ENCODE measurements around the gene SHROOM4. TPM values are rescaled to one million over a fixed set of nuclear protein-coding genes. Genes with fewer than 3 reads are reported as not detected.

The SHROOM4 gene
- total and polyA plus RNA-seq, 4 donors, result 0.62 to 2.3 (median 0.93) TPM

GRCh38 chrX:50712777-50713176 is 101.2 kb downstream of the SHROOM4 start:
- Histone ChIP-seq H3K9me3 (ENCODE audit: control insufficient read depth in 4 of 4, low read length in 3 of 4) (no peaks in the 10 kb centered on the region), H3K27me3 (ENCODE audit: control insufficient read depth in 4 of 4, insufficient read depth in 4 of 4, low read length in 3 of 4) (peaks cover 0 to 2% (median 0%) of the 10 kb centered on the region in 4 donors), H3K4me1 (ENCODE audit: control insufficient read depth in 4 of 4, insufficient read depth in 4 of 4, low read length in 3 of 4) (peaks cover 0 to 5% (median 2%) of the 10 kb centered on the region in 4 donors), H3K4me3 (ENCODE audit: low read depth in 1 of 3, low read length in 3 of 3) (no peak overlapping the region), H3K27ac (ENCODE audit: low read depth in 1 of 2, low read length in 2 of 2) (no peak overlapping the region), H3K9ac (ENCODE audit: low read depth in 1 of 2, low read length in 2 of 2) (no peak overlapping the region), H3K36me3 (ENCODE audit: control insufficient read depth in 4 of 4, insufficient read depth in 3 of 4, low read depth in 1 of 4, low read length in 3 of 4) (no peaks in the 10 kb centered on the region)
- WGBS, result 86% methylated on average over 6 of the region's 6 CpGs
- no peak for TF ChIP-seq CTCF (IDR thresholded peaks at IDR 0.05; ENCODE audit: low read depth, low read length, missing input control)
- TF ChIP-seq TAF1 (conservative IDR thresholded peaks at IDR 0.05), result no peak
- TF ChIP-seq FOXA1 (IDR thresholded peaks at IDR 0.05), result no peak
- TF ChIP-seq HNF4A (conservative IDR thresholded peaks at IDR 0.05), result no peak
- no peak for TF ChIP-seq RXRA (IDR thresholded peaks at IDR 0.05)
- TF ChIP-seq, protein P1, sequence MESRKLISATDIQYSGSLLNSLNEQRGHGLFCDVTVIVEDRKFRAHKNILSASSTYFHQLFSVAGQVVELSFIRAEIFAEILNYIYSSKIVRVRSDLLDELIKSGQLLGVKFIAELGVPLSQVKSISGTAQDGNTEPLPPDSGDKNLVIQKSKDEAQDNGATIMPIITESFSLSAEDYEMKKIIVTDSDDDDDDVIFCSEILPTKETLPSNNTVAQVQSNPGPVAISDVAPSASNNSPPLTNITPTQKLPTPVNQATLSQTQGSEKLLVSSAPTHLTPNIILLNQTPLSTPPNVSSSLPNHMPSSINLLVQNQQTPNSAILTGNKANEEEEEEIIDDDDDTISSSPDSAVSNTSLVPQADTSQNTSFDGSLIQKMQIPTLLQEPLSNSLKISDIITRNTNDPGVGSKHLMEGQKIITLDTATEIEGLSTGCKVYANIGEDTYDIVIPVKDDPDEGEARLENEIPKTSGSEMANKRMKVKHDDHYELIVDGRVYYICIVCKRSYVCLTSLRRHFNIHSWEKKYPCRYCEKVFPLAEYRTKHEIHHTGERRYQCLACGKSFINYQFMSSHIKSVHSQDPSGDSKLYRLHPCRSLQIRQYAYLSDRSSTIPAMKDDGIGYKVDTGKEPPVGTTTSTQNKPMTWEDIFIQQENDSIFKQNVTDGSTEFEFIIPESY (IDR thresholded peaks at IDR 0.05), result no peak
- TF ChIP-seq, protein P2, sequence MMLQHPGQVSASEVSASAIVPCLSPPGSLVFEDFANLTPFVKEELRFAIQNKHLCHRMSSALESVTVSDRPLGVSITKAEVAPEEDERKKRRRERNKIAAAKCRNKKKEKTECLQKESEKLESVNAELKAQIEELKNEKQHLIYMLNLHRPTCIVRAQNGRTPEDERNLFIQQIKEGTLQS (IDR thresholded peaks at IDR 0.05), result no peak
- TF ChIP-seq FOXA2 (IDR thresholded peaks at IDR 0.05), result no peak
- no peak for DNase-seq (ENCODE audit: low spot score)

- no peaks in the 10 kb centered on the region for H3K36me3 ChIP-seq (ENCODE audit: control insufficient read depth in 4 of 4, insufficient read depth in 3 of 4, low read depth in 1 of 4, low read length in 3 of 4)
- WGBS, result 41% methylated on average over 1 of the region's 1 CpG
- no peak overlapping the region for H3K9ac ChIP-seq (ENCODE audit: low read depth in 1 of 2, low read length in 2 of 2)
- no peak overlapping the region for H3K4me3 ChIP-seq (ENCODE audit: low read depth in 1 of 3, low read length in 3 of 3)
- H3K4me1 ChIP-seq (ENCODE audit: control insufficient read depth in 4 of 4, insufficient read depth in 4 of 4, low read length in 3 of 4), result peaks cover 0 to 5% (median 2%) of the 10 kb centered on the region in 4 donors
- H3K27ac ChIP-seq (ENCODE audit: low read depth in 1 of 2, low read length in 2 of 2), result no peak overlapping the region
- TF ChIP-seq EGR1 (IDR thresholded peaks at IDR 0.05; ENCODE audit: low read depth in 2 of 2) (no peak), FOXA1 (IDR thresholded peaks at IDR 0.05) (no peak), REST (IDR thresholded peaks at IDR 0.05) (no peak), RXRA (IDR thresholded peaks at IDR 0.05) (no peak), FOXA2 (IDR thresholded peaks at IDR 0.05) (no peak), NR2F2 (IDR thresholded peaks at IDR 0.05) (no peak), RAD21 (IDR thresholded peaks at IDR 0.05) (no peak), HNF4A (conservative IDR thresholded peaks at IDR 0.05) (no peak), YY1 (IDR thresholded peaks at IDR 0.05) (no peak), HNF4G (IDR thresholded peaks at IDR 0.05) (no peak)
- TF ChIP-seq, protein P1 (IDR thresholded peaks at IDR 0.05), result no peak
- no peaks in the 10 kb centered on the region for H3K9me3 ChIP-seq (ENCODE audit: control insufficient read depth in 4 of 4, low read length in 3 of 4)
- no peak for DNase-seq (ENCODE audit: low spot score)
- H3K27me3 ChIP-seq (ENCODE audit: control insufficient read depth in 4 of 4, insufficient read depth in 4 of 4, low read length in 3 of 4), result peaks cover 0 to 2% (median 0%) of the 10 kb centered on the region in 4 donors
Measured at GRCh38 chrX:50711907-50712306, 102.1 kb downstream of the SHROOM4 start.

Data from liver (tissue), 9 donors.